Spleen (tissue), 11 donors: ENCODE measurements around the gene ASB13. TPM values are rescaled to one million over a fixed set of nuclear protein-coding genes. Genes with fewer than 3 reads are reported as not detected.

Source experiments
- DNase-seq: peaks from one replicate; pipeline ENCODE4 v3.0.0-alpha.2; 2020
- H3K27ac ChIP-seq, 8 donors: fragments of 200-600 bp; sonication (generic) in 7 of 8; 1 replicate in 4 of 8; 2 replicates in 4 of 8; pipeline versions ENCODE4 v1.5.0 to v1.8.0; 2016 to 2021; ENCODE audit warnings: inconsistent platforms in 4 of 8, mild to moderate bottlenecking in 4 of 8, moderate library complexity in 1 of 8
- H3K27me3 ChIP-seq, 7 donors: fragments of 200-600 bp; sonication (generic) in 6 of 7; replicated peaks in 1 of 7; 1 replicate in 4 of 7; 2 replicates in 3 of 7; pipeline versions ENCODE4 v1.5.0 to v1.8.0; 2016 to 2021; ENCODE audit warnings: inconsistent platforms in 3 of 7, mild to moderate bottlenecking in 1 of 7
- H3K36me3 ChIP-seq, 6 donors: fragments of 200-600 bp; sonication (generic) in 5 of 6; 1 replicate in 4 of 6; 2 replicates in 2 of 6; pipeline versions ENCODE4 v1.5.0 to v1.8.0; 2016 to 2021; ENCODE audit warnings: inconsistent platforms in 2 of 6
- H3K4me1 ChIP-seq, 6 donors: fragments of 200-600 bp; sonication (generic) in 5 of 6; 1 replicate in 3 of 6; 2 replicates in 3 of 6; pipeline versions ENCODE4 v1.5.0 to v1.8.0; 2016 to 2021; ENCODE audit warnings: inconsistent platforms in 3 of 6
- H3K4me3 ChIP-seq, 8 donors: fragments of 200-600 bp; sonication (generic) in 7 of 8; 1 replicate in 4 of 8; 2 replicates in 4 of 8; pipeline versions ENCODE4 v1.5.0 to v1.8.0; 2016 to 2021; ENCODE audit warnings: inconsistent platforms in 4 of 8, mild to moderate bottlenecking in 4 of 8, moderate library complexity in 2 of 8
- H3K9me3 ChIP-seq, 8 donors: fragments of 200-600 bp; sonication (generic) in 7 of 8; 1 replicate in 4 of 8; 2 replicates in 4 of 8; pipeline versions ENCODE4 v1.5.0 to v1.8.0; 2016 to 2021; ENCODE audit warnings: inconsistent platforms in 4 of 8
- POLR2A ChIP-seq, 3 donors: fragments of 450-650 bp; IDR thresholded peaks; one replicate each; pipeline ENCODE4 v1.5.1; 2017; ENCODE audit warnings: antibody characterized with exemption in 3 of 3, mild to moderate bottlenecking in 1 of 3
- POLR2AphosphoS5 ChIP-seq, 3 donors: sonication (generic); formaldehyde crosslinking; IDR thresholded peaks; one replicate each; pipeline ENCODE4 v1.5.1; 2017; ENCODE audit warnings: antibody characterized with exemption in 3 of 3
- WGBS, 5 donors: extraction: QIAGEN DNeasy Blood & Tissue Kit in 3 of 5; methylation state at CpG; one replicate each; pipeline versions ENCODE4 v1.1.5 to v1.1.7; 2013 to 2018; 5-methylcytosine and 5-hydroxymethylcytosine counted together
- intact Hi-C: fragments of 100-400 bp; cut with DNase I; formaldehyde crosslinking; loops from one replicate; pipeline ENCODE4 v1.15.0; 2023; ENCODE audit warnings: low total_unique reads
- polyA plus RNA-seq, 3 donors: library from polyadenylated mRNA; stranded (reverse); fragments of 200-250 nt; gene quantifications; one replicate each; pipeline ENCODE4 v1.2.1, GENCODE V29; 2013
- total RNA-seq, 7 donors: library from RNA; depleted of rRNA in 3 of 7; stranded (reverse); fragments of >200 nt in 3 of 7; fragmentation: NEBNext Ultra II Directional in 4 of 7; extraction: Animal tissue kit (Norgen Biotek cat#: 25700) in 4 of 7; gene quantifications; one replicate each; pipeline versions ENCODE4 v1.1.0 to v1.2.1, GENCODE V29; 2016 to 2021
- TF ChIP-seq, protein P1 (sequence below), 11 experiments: fragments of 200-600 bp in 7 of 11; fragments of 450-650 bp in 4 of 11; sonication (generic) in 4 of 11; IDR thresholded peaks in 8 of 11; conservative IDR thresholded peaks in 3 of 11; 1 replicate in 7 of 11; 2 replicates in 4 of 11; pipeline versions ENCODE4 v1.4.0 to v1.8.0; 2016 to 2021; ENCODE audit warnings: antibody characterized with exemption in 11 of 11, inconsistent platforms in 4 of 11, mild to moderate bottlenecking in 1 of 11
- donor health status: healthy with polysubstance abuse.
- donor health status: DM: no; HTN: no; CAD: no; lungs with moderate emphysema.
- donor health status: DM: no; HTN: no; CAD: no.
- donor health status: Bipolar disorder and iron deficiency.
- donor health status: healthy.
- donor health status: DM: no; HTN: no; CAD: no.
- donor health status: DM: yes; HTN: yes; CAD: no.

The ASB13 gene
- total and polyA plus RNA-seq, 10 donors: 17.0 to 29.6 (median 21.8) TPM

DNA sequence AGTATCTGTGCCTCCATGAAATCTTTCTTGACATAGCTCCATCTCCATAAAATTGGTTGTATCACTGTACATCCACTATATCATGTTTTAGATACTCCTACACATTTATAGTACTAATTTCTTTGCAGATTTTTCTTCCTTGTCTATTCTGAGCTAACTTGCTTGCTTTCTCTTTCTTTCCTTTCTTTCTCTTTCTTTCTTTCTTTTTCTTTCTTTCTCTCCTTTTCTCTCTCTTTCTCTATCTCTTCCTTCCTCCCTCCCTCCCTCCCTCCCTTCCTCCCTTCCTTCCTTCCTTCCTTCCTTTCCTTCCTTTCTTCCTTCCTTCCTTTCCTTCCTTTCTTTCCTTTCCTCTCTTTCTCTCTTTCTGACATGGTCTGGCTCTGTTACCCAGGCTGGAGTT lies 42.0 kb upstream of the ASB13 start:
- TF ChIP-seq POLR2A (IDR thresholded peaks at IDR 0.05): no peak
- TF ChIP-seq POLR2AphosphoS5 (IDR thresholded peaks at IDR 0.05): no peak
- TF ChIP-seq, protein P1, sequence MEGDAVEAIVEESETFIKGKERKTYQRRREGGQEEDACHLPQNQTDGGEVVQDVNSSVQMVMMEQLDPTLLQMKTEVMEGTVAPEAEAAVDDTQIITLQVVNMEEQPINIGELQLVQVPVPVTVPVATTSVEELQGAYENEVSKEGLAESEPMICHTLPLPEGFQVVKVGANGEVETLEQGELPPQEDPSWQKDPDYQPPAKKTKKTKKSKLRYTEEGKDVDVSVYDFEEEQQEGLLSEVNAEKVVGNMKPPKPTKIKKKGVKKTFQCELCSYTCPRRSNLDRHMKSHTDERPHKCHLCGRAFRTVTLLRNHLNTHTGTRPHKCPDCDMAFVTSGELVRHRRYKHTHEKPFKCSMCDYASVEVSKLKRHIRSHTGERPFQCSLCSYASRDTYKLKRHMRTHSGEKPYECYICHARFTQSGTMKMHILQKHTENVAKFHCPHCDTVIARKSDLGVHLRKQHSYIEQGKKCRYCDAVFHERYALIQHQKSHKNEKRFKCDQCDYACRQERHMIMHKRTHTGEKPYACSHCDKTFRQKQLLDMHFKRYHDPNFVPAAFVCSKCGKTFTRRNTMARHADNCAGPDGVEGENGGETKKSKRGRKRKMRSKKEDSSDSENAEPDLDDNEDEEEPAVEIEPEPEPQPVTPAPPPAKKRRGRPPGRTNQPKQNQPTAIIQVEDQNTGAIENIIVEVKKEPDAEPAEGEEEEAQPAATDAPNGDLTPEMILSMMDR (IDR thresholded peaks at IDR 0.05 in 8 of 11, conservative IDR thresholded peaks at IDR 0.05 in 3 of 11): no peak
- DNase-seq: no peak
- peaks cover 15 to 63% (median 36%) of the 10 kb centered on the region in 6 donors for H3K4me1 ChIP-seq
- H3K9me3 ChIP-seq: no peaks in the 10 kb centered on the region
- no peaks in the 10 kb centered on the region for H3K36me3 ChIP-seq
- H3K27me3 ChIP-seq: no peaks in the 10 kb centered on the region
- no peak overlapping the region for H3K4me3 ChIP-seq
- intact Hi-C loops: no loop called here
- H3K27ac ChIP-seq: no peak overlapping the region

DNA sequence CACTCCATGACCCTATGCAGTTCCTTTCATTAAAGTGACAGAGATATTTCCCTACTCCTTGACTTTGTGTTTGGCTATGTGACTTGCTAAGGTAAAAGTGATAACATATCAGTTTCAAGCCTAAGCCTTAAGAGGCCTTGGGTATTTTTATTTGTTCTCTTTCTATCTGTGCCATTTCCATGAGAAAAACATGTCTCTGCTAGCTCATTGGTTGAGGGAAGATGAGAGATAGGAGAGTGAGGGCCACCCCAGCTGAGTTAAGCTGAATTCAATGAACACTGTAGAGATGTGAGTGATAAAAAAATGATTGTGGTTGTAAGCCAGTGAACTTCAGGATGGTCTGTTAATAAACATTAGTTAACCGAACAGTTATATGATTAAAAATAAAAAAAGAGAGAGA lies 31.7 kb upstream of the ASB13 start:
- no peak for DNase-seq
- intact Hi-C loops: no loop called here
- H3K27me3 ChIP-seq: no peaks in the 10 kb centered on the region
- no peaks in the 10 kb centered on the region for H3K9me3 ChIP-seq
- WGBS, 5 donors: 83 to 95% (median 91%) methylated on average over 1 of the region's 1 CpG
- no peaks in the 10 kb centered on the region for H3K36me3 ChIP-seq
- no peak overlapping the region for H3K27ac ChIP-seq
- TF ChIP-seq POLR2A (IDR thresholded peaks at IDR 0.05): no peak
- H3K4me3 ChIP-seq: no peak overlapping the region
- peaks cover 9 to 90% (median 49%) of the 10 kb centered on the region in 6 donors for H3K4me1 ChIP-seq

DNA sequence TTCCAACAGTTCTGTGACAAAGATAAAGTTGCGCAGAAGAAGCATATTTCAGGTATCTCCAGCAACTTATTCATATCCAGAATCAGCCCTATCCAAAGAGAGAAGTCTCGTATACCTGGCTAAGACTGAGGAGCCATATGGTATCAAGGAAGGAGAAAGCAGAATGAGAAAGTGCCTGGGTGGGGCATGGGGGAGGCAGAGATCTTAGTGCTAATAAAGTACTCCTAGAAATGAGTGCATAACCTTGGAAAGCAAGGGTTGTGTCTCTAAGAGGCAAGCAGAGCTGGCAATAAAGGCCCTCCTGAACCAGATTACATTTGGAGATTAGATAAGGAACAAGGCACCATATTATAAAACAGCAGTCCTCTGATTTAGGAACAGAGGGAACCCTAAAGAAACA lies 30.9 kb upstream of the ASB13 start:
- no peaks in the 10 kb centered on the region for H3K9me3 ChIP-seq
- no peak overlapping the region for H3K4me3 ChIP-seq
- H3K36me3 ChIP-seq: no peaks in the 10 kb centered on the region
- TF ChIP-seq, protein P1 (IDR thresholded peaks at IDR 0.05 in 8 of 11, conservative IDR thresholded peaks at IDR 0.05 in 3 of 11): no peak
- TF ChIP-seq POLR2A (IDR thresholded peaks at IDR 0.05) (no peak), POLR2AphosphoS5 (IDR thresholded peaks at IDR 0.05) (no peak)
- DNase-seq: no peak
- peaks cover 11 to 93% (median 56%) of the 10 kb centered on the region in 6 donors for H3K4me1 ChIP-seq
- intact Hi-C loops: no loop called here
- no peaks in the 10 kb centered on the region for H3K27me3 ChIP-seq
- 90 to 96% (median 93%) methylated on average over 2 of the region's 2 CpGs for WGBS, 5 donors
- H3K27ac ChIP-seq: no peak overlapping the region

DNA sequence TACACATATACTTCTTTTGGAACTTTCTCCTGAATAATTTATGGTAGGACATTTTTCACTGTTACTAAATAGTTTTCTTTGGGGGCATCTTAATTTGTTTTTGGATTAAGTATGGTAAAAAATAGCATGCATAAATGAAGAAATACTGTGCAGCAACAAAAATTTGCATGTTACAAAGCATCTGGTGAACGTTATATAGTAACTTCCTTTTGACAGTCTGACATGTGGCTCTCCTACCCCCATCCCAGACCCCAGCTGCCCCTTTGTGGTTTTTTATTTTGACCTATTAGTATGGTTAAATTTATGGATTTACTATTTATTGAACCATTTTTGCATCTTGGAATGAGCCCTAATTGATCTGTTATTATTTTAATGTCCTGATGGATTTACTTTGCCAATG lies 28.2 kb upstream of the ASB13 start:
- no peak for TF ChIP-seq POLR2A (IDR thresholded peaks at IDR 0.05)
- TF ChIP-seq POLR2AphosphoS5 (IDR thresholded peaks at IDR 0.05): no peak
- TF ChIP-seq, protein P1 (IDR thresholded peaks at IDR 0.05 in 8 of 11, conservative IDR thresholded peaks at IDR 0.05 in 3 of 11): no peak
- no peak overlapping the region for H3K4me3 ChIP-seq
- intact Hi-C loops: no loop called here

More for the DNA sequence above, 28.2 kb upstream of the ASB13 start:
- H3K4me1 ChIP-seq: peaks cover 15 to 97% (median 73%) of the 10 kb centered on the region in 6 donors
- WGBS, 5 donors: 16 to 29% (median 18%) methylated on average over 1 of the region's 1 CpG
- H3K9me3 ChIP-seq: no peaks in the 10 kb centered on the region
- DNase-seq: no peak
- no peaks in the 10 kb centered on the region for H3K36me3 ChIP-seq
- H3K27me3 ChIP-seq: no peaks in the 10 kb centered on the region
- no peak overlapping the region for H3K27ac ChIP-seq
